Activated naive CD8-positive, alpha-beta T cell treated with anti-CD3 and anti-CD28 coated beads for 36 hours (primary cell): ENCODE results near the gene TRMT44. TPM values are rescaled to one million over a fixed set of nuclear protein-coding genes. Genes with fewer than 3 reads are reported as not detected.
"Not testable (repeated sequence)": the region's sequence is repeated elsewhere in the genome, so short reads cannot be mapped to it uniquely, and the experiment has no call there.

Source experiments
- DNase-seq: peaks from one replicate; pipeline ENCODE4 v3.0.0; 2021
- H3K27ac Mint-ChIP-seq: one replicate; pipeline ENCODE4 v1.8.0; 2022; ENCODE audit warnings: mild to moderate bottlenecking, moderate library complexity, mixed read lengths
- H3K27me3 Mint-ChIP-seq: one replicate; pipeline ENCODE4 v1.8.0; 2022; ENCODE audit warnings: mild to moderate bottlenecking, mixed read lengths
- H3K36me3 Mint-ChIP-seq: one replicate; pipeline ENCODE4 v1.8.0; 2021; ENCODE audit warnings: mild to moderate bottlenecking, mixed read lengths
- H3K4me1 Mint-ChIP-seq: one replicate; pipeline ENCODE4 v1.8.0; 2021; ENCODE audit warnings: mixed read lengths
- H3K4me3 Mint-ChIP-seq: one replicate; pipeline ENCODE4 v1.8.0; 2022; ENCODE audit warnings: mild to moderate bottlenecking, moderate library complexity, mixed read lengths
- H3K9me3 Mint-ChIP-seq: one replicate; pipeline ENCODE4 v1.8.0; 2022; ENCODE audit warnings: mixed read lengths
- total RNA-seq, 2 experiments: library from RNA; stranded (reverse); gene quantifications; one replicate each; pipeline ENCODE4 v1.2.3, GENCODE V29; 2021

TRMT44 gene
- total RNA-seq, 2 experiments from 2014 or later, result 21.9 to 26.6 TPM

DNA sequence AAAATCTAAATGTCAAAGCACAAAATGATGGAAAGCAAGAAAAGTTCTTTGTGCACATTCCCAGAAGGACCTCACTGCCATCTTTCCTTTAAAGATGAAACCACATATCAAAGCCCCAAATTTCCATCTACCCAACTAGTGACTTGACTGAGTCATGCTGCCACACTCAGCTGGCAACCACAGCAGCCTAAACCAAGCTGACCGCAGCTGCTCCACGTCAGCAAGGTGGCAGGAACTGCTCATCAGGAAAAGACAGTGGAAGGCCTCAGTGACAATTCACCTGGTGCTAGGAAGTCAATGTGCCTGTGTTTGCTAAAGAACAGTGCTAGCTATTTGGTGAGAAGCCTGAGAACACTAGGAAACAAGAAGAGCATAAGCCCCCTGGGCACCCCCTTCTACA, 26.2 kb upstream of the TRMT44 start:
- DNase-seq, result peak; percentile 31
- Mint-ChIP-seq H3K4me1 (peaks cover 11% of the 10 kb centered on the region), H3K36me3 (peaks cover 3% of the 10 kb centered on the region), H3K4me3 (no peak overlapping the region), H3K27ac (no peak overlapping the region), H3K27me3 (no peaks in the 10 kb centered on the region), H3K9me3 (no peaks in the 10 kb centered on the region)

DNA sequence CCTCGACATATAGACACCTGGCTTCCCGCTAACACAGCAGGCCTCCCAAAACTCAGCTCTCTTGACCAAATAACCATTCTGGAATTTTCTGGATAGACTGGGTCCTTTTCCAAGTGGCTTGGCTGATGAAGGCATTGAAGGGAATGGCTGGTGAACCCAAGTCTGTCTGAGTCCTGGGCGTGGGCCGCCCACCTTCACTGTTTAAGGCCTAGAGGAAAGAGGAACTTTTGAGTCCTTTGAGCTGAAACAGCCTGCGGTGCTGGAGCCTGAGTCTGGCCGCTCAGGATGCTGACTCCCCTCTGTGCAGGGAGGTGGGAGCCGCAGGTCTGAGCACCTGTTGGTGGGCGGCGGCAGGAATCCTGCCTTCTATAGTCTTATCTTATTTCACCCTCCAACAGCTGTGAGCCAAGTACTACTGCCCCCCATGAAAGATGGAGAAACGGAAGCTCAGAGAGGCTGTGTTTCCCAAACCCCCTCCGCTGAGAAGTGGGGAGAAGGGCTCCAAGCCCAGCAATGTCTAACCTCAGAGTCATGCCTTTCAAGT, 23.4 kb upstream of the TRMT44 start:
- Mint-ChIP-seq H3K27ac (no peak overlapping the region), H3K4me1 (peaks cover 19% of the 10 kb centered on the region), H3K4me3 (no peak overlapping the region), H3K27me3 (no peaks in the 10 kb centered on the region), H3K9me3 (no peaks in the 10 kb centered on the region), H3K36me3 (peaks cover 2% of the 10 kb centered on the region)
- no peak for DNase-seq

DNA sequence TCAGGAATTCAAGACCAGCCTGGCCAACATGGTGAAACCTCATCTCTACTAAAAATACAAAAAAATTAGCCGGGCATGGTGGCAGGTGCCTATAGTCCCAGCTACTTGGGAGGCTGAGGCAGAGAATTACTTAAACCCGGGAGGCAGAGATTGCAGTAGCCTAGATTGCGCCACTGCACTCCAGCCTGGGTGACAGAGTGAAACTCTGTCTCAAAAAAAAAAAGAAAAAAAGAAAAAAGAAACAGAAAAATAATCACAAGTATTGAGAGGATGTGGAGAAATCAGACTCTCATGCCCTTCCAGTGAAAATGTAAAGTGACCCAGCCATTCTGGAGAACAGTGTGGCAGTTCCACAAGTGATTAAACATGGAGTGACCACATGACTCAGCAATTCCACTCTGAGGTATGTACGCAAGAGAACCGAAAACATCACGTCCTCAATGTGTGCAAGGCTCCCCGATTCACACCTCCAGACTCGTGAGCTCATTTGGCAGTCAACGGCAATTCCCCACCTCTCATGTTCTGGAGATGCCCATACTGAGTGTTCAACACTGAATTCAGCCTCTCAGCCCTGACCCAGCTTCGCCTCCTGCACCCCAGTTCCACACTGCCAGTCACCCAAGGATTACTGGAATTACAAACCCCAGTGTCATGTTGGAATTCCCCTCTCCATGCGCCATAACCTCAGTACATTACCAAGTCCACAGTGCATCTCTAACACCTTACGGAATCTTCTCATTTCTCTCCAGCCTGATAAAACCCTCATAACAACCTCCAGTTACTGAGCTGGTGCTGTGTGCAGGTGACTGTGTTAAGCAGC, 21.1 kb upstream of the TRMT44 start:
- Mint-ChIP-seq H3K27ac (peak overlapping the region; percentile 83), H3K4me3 (no peak overlapping the region), H3K27me3 (no peaks in the 10 kb centered on the region), H3K4me1 (peaks cover 13% of the 10 kb centered on the region), H3K36me3 (peaks cover 2% of the 10 kb centered on the region), H3K9me3 (no peaks in the 10 kb centered on the region)
- DNase-seq, result peak; percentile 36

DNA sequence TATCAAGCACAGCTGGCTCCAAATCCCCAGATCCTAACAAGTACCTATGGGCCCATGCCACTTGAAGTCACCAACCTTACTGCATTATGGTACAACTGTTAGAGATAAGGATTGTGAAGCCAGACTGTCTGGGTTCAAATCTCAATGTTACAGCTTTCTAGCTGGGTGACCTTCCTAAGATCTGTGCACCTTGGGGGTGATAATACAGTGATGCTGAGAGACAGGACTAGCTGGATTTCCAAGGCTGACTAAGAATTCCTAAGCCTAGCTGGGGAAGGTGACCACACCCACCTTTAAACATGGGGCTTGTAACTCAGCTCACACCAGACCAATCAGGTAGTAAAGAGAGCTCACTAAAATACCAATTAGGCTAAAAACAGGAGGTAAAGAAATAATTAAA, 20.4 kb upstream of the TRMT44 start:
- not testable (repeated sequence) for H3K9me3 Mint-ChIP-seq, H3K27me3 Mint-ChIP-seq, DNase-seq, H3K36me3 Mint-ChIP-seq, H3K4me3 Mint-ChIP-seq, H3K27ac Mint-ChIP-seq
- peaks cover 15% of the 10 kb centered on the region for H3K4me1 Mint-ChIP-seq

DNA sequence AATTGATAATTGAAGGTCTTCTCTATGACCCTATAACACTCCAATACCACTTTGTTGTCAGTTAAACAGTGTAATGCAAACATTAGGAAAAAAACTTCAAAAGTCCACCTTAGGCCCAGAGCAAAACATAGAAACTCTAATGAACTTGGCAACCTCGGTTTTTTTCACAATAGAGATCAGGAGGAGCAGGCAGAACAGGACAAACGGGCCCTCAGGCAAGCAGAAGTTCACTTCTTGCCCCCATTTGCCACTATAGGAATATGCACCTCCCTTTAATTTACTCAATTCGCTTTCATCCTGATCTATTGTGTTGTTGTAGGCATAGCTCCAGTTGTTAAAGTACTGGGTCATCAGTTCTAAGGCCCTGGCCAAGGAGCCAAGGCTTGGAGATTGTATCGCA, 18.2 kb upstream of the TRMT44 start:
- Mint-ChIP-seq H3K36me3 (peaks cover 2% of the 10 kb centered on the region), H3K27me3 (no peaks in the 10 kb centered on the region), H3K27ac (no peak overlapping the region), H3K4me3 (no peak overlapping the region), H3K9me3 (no peaks in the 10 kb centered on the region), H3K4me1 (peaks cover 27% of the 10 kb centered on the region)
- no peak for DNase-seq

DNA sequence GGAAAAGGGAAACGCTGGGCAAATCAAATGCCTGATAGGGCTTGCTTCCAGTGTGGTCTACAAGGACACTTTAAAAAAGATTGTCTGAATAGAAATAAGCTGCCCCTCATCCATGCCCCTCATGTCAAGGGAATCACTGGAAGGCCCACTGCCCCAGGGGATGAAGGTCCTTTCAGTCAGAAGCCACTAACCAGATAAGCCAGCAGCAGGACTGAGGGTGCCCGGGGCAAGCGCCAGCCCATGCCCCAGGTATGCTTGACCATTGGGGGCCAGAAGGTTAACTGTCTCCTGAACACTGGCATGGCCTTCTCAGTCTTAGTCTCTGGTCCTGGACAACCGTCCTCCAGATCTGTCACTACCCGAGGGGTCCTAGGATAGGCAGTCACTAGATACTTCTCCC, 17.8 kb upstream of the TRMT44 start:
- Mint-ChIP-seq H3K27me3 (no peaks in the 10 kb centered on the region), H3K4me3 (no peak overlapping the region), H3K36me3 (peaks cover 2% of the 10 kb centered on the region), H3K4me1 (peaks cover 26% of the 10 kb centered on the region), H3K9me3 (no peaks in the 10 kb centered on the region), H3K27ac (no peak overlapping the region)
- no peak for DNase-seq

DNA sequence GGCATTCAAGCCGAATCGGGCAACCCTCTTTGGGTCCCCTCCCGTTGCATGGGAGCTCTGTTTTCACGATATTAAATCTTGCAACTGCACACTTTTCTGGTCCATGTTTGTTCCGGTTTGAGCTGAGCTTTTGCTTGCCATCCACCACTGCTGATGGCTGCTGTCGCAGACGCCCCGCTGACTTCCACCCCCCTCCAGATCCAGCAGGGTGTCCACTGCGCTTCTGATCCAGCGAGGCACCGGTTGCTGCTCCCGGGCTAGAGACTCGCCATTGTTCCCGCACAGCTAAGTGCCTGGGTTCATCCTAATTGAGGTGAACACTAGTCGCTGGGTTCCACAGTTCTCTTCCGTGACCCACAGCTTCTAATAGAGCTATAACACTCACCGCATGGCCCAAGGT, 13.3 kb upstream of the TRMT44 start:
- H3K4me3 Mint-ChIP-seq, result peak overlapping the region; percentile 95
- DNase-seq, result no peak
- peaks cover 24% of the 10 kb centered on the region for H3K4me1 Mint-ChIP-seq
- H3K27ac Mint-ChIP-seq, result no peak overlapping the region
- H3K36me3 Mint-ChIP-seq, result no peaks in the 10 kb centered on the region
- H3K9me3 Mint-ChIP-seq, result no peaks in the 10 kb centered on the region
- no peaks in the 10 kb centered on the region for H3K27me3 Mint-ChIP-seq

DNA sequence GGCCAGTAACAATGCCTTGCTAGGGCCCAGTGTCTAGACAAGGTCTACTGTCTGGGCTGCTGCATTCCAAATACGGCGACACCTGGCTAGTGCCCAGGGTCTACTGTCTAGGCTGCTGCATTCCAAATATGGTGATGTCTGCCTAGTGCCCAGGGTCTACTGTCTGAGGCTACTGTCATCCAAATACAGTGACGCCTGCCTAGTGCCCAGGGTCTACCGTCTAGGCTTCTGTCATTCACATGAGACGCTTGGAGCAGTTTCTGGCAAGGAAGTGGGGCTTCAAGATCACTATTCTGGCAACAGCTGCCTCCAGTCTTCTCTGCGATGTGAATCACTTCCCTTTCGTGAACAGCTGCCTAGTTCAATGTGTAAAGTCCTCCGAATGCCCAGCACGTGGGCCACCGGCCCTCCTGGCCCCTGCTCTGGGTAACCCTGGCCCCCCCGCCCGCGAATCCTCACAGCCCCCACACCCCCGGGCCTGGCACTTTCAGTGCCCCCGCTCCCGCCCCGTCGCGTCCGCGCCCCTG, 12.8 kb upstream of the TRMT44 start:
- Mint-ChIP-seq H3K36me3 (no peaks in the 10 kb centered on the region), H3K27me3 (no peaks in the 10 kb centered on the region), H3K9me3 (no peaks in the 10 kb centered on the region), H3K4me3 (peak overlapping the region; percentile 95), H3K4me1 (peaks cover 24% of the 10 kb centered on the region), H3K27ac (peak overlapping the region; percentile 88)
- DNase-seq, result no peak

DNA sequence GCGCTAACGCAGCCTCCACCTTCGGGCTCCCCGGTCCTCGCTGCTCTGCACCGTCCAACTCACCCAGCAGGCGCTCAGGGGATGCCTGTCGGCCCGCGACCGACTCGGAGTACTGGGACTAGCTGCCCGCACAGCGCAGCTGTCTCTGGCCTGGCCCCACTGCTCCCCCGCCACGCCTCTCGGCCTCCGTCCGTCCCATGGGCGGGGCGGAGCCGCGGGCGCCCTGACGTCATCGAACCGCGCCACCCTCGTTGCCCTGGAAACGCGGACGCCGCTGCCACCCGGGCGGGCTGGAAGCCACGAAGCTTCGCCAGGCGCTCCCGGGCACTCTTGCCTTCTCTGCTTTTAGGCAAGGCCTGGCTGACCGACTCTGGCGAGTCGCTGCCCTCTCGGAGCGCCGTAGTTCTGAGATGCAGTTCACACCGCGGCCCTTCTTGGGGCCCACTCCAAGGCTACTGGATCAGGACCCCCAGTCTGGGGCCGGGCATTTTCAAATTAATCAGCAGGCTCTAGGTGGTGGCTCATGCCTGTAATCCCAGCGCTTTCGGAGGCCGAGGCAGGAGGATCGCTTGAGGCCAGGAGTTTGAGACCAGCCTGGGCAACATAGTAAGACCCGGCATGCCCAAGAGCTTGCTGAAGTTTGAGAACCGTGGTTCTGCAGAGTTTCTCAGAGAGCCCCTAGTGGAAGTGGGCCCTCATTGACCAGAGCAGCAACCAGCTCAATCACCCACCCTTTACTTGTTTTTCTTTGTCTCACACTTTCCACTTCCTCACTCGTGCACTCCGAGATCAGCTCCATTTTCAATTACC, 12.1 kb upstream of the TRMT44 start:
- peak overlapping the region; percentile 95 for H3K4me3 Mint-ChIP-seq
- H3K9me3 Mint-ChIP-seq, result no peaks in the 10 kb centered on the region
- no peaks in the 10 kb centered on the region for H3K27me3 Mint-ChIP-seq
- H3K27ac Mint-ChIP-seq, result peak overlapping the region; percentile 88
- H3K4me1 Mint-ChIP-seq, result peaks cover 24% of the 10 kb centered on the region
- H3K36me3 Mint-ChIP-seq, result no peaks in the 10 kb centered on the region
- DNase-seq, result peak; percentile 94

DNA sequence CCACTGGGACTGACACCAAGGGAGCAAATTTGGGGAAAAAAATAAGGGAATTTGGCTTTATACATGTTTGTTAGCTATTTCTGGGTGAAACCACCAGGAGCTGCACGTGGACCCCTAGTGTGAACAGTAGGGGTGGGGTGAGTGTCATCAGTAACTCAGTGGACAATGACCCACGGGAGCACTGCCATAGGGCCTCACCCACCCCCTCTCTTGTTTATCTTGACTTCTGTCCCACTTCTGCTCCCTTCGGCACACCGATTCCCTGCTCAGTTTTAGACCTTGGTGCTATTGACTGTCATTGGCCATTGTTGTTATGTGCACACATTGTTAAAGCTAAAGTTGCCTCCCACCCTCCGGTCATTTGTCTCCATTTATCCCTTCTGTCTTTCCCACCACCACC, 9.0 kb upstream of the TRMT44 start:
- Mint-ChIP-seq H3K9me3 (no peaks in the 10 kb centered on the region), H3K4me1 (peaks cover 36% of the 10 kb centered on the region), H3K27me3 (no peaks in the 10 kb centered on the region), H3K27ac (no peak overlapping the region), H3K36me3 (peaks cover 5% of the 10 kb centered on the region), H3K4me3 (no peak overlapping the region)
- DNase-seq, result no peak

DNA sequence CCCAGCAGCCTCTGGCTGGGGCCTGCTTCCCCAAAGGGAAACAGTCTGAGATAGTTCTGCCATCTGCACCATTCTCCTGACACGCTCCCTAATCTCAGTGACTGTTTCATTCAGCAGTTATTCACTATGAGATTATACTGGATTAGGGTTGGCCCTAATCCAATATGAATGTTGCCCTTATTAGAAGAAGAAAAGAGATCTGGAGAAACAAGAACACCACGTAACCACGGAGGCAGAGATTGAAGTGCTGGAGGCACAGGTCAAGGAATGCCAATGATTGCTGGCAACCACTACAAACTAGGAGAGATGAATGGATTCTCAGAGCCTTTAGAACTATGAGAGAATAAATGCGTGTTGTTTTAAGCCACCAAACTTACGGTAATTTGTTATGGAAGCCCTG, 7.4 kb upstream of the TRMT44 start:
- Mint-ChIP-seq H3K27ac (no peak overlapping the region), H3K27me3 (no peaks in the 10 kb centered on the region), H3K4me3 (no peak overlapping the region), H3K4me1 (peaks cover 33% of the 10 kb centered on the region), H3K9me3 (no peaks in the 10 kb centered on the region), H3K36me3 (peaks cover 8% of the 10 kb centered on the region)
- DNase-seq, result no peak

DNA sequence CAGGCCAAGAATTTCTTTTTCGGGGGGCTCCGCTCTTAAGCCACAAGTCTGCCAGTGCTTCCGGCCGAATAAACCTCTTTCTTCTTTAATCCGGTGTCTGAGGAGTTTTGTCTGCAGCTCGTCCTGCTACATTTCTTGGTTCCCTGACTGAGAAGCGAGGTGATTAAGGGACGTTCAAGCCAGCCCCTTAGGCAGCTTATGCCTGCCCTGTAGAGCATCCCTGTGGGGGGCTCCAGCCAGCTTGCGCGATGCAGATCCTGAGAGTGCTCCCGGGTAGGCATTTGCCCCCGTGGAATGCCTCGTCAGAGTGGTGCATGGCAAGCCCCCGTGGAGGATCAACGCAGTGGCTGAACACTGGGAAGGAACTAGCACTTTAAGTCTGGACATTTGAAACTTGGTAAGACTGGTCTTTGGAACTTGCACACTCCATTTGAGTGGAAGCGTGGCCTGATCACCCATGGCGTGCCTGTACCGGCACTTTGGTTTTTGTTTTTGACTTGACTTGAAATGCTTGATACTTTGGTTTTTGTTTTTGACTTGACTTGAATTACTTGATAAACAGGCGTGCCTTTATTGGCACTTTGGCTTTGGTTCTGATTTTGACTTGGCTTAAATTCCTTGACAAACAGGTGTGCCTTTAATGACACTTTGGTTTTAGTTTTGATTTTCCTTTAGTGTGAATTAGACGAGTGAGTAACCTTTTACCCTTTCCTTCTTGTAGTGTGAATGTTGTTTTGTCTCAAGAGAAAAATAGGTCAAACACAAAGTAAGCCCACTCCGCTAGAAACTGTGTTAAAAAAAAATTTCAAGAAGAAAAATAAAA, 6.1 kb upstream of the TRMT44 start:
- Mint-ChIP-seq H3K27ac (peak overlapping the region; percentile 88), H3K36me3 (peaks cover 12% of the 10 kb centered on the region), H3K4me3 (no peak overlapping the region), H3K27me3 (no peaks in the 10 kb centered on the region), H3K4me1 (peaks cover 36% of the 10 kb centered on the region), H3K9me3 (peaks cover 3% of the 10 kb centered on the region)
- no peak for DNase-seq

DNA sequence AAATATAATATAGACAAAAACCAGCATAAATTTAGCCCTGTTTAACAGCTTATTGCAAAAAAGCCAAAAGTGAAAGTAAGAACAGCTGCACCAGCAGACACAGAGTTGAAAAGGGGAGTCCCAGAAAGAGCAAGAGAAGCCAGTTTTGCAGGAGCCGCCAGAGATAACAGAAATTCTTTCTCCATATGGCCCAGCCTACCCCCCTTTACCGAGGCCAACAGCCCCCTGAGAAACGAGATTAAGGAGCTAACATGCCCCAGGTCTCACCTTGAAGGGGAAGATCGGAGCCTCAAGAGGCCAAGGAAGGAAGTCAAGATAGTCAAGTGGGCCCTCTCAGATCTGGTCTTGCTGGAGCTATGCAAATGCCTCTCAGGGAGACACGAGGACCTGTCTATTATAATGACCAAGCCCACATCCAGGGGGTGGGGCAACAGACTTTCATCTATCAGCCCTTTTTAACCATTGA, 4.9 kb upstream of the TRMT44 start:
- Mint-ChIP-seq H3K4me3 (peak overlapping the region; percentile 74), H3K4me1 (peaks cover 40% of the 10 kb centered on the region), H3K9me3 (peaks cover 7% of the 10 kb centered on the region), H3K27ac (peak overlapping the region; percentile 88), H3K27me3 (no peaks in the 10 kb centered on the region), H3K36me3 (peaks cover 20% of the 10 kb centered on the region)
- peak; percentile 26 for DNase-seq

DNA sequence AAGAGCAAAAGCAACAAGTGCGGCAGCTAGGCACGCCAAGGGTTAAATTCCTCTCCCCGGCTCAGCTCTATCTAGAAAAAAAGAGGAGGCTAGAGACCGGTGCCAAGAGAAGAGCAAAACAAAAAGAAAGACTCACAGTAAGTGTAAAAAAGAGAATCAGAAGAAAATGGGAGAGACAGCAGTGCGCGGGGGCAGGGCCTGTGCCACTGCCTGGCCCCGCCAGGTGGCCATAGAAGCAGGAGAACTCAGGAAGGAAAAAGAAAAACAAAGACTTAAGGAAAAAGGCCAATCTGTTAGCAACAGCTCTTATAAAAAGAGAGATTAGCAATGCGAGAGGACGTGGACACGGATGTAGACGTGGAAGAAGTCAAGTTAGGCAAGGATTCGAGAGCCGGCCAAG, 3.3 kb upstream of the TRMT44 start:
- Mint-ChIP-seq H3K4me1 (peaks cover 44% of the 10 kb centered on the region), H3K9me3 (peaks cover 7% of the 10 kb centered on the region), H3K36me3 (peaks cover 20% of the 10 kb centered on the region), H3K4me3 (no peak overlapping the region), H3K27me3 (no peaks in the 10 kb centered on the region), H3K27ac (no peak overlapping the region)
- DNase-seq, result no peak
